ENCODE results near the gene NPAS2.

NPAS2 gene

DNA sequence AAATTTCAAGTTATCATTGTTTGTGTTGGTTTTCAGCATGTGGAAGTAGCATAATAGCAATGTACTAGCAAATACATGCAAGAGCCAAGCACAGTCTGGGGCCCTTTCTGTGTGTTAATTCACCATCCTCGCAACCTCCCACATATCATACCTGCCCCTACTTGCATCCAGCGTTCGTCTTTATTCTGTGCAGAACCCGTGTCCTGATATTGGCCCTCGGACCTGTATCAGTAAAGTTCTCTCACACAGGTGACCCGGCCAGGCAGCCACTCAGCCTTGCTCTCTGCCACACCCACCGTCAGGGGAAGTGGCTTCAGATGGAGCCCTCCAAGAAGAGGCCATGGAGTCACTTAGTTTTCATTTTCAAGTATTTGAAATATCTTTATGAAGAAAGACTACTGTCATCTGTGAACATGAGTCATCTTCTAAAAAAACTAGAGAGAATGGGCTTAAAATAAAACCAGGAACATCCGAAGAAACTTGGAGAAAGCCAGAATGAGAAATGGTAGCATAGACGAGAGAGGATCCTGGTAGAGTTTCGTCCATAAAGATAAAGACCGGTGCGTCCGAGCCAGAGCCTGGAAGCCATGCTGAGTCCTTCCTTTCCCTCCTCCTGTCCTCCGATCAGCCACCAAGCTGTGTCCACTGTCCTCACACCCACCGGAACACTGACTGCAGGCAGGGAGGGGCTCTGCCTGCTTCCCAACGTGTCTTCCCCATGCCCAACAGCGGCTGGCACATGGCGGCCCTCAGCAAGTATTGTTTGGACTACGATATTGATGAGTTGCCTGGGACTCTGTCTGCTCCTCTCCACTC is 124.9 kb downstream of the NPAS2 start:
- Histone ChIP-seq H3K27ac (no peak overlapping the region), H3K36me3 (peaks cover 0 to 25% (median 7%) of the 10 kb centered on the region in 3 donors), H3K27me3 (no peaks in the 10 kb centered on the region), H3K4me1 (no peaks in the 10 kb centered on the region), H3K9me3 (no peaks in the 10 kb centered on the region), H3K4me3 (no peak overlapping the region)
- no peak for DNase-seq
- TF ChIP-seq, protein P1, sequence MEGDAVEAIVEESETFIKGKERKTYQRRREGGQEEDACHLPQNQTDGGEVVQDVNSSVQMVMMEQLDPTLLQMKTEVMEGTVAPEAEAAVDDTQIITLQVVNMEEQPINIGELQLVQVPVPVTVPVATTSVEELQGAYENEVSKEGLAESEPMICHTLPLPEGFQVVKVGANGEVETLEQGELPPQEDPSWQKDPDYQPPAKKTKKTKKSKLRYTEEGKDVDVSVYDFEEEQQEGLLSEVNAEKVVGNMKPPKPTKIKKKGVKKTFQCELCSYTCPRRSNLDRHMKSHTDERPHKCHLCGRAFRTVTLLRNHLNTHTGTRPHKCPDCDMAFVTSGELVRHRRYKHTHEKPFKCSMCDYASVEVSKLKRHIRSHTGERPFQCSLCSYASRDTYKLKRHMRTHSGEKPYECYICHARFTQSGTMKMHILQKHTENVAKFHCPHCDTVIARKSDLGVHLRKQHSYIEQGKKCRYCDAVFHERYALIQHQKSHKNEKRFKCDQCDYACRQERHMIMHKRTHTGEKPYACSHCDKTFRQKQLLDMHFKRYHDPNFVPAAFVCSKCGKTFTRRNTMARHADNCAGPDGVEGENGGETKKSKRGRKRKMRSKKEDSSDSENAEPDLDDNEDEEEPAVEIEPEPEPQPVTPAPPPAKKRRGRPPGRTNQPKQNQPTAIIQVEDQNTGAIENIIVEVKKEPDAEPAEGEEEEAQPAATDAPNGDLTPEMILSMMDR (IDR thresholded peaks at IDR 0.05): no peak
- intact Hi-C loops (cut with DNase I; ENCODE audit: low total_unique reads): no loop called here

DNA sequence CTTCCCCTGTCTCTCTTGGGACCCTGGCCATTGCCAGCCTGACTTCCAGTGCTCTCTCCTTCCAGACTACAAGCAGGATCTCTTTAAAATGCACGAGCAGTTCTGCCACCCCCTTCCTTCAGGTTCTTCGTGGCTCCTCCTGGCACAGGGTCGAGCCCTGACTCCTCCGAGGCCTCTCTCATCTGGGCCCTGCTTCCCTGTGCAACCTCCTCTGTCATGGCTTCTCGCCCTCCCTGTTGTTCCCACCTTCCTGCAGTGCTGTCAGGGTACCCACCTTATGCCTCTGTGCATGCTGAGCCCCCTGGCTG is 125.4 kb downstream of the NPAS2 start:
- DNase-seq: no peak
- H3K4me3 ChIP-seq: no peak overlapping the region
- TF ChIP-seq, protein P1 (IDR thresholded peaks at IDR 0.05): no peak
- no peaks in the 10 kb centered on the region for H3K4me1 ChIP-seq
- no peak overlapping the region for H3K27ac ChIP-seq
- peaks cover 0 to 26% (median 7%) of the 10 kb centered on the region in 3 donors for H3K36me3 ChIP-seq
- intact Hi-C loops (cut with DNase I; ENCODE audit: low total_unique reads): no loop called here
- H3K9me3 ChIP-seq: no peaks in the 10 kb centered on the region
- no peaks in the 10 kb centered on the region for H3K27me3 ChIP-seq

DNA sequence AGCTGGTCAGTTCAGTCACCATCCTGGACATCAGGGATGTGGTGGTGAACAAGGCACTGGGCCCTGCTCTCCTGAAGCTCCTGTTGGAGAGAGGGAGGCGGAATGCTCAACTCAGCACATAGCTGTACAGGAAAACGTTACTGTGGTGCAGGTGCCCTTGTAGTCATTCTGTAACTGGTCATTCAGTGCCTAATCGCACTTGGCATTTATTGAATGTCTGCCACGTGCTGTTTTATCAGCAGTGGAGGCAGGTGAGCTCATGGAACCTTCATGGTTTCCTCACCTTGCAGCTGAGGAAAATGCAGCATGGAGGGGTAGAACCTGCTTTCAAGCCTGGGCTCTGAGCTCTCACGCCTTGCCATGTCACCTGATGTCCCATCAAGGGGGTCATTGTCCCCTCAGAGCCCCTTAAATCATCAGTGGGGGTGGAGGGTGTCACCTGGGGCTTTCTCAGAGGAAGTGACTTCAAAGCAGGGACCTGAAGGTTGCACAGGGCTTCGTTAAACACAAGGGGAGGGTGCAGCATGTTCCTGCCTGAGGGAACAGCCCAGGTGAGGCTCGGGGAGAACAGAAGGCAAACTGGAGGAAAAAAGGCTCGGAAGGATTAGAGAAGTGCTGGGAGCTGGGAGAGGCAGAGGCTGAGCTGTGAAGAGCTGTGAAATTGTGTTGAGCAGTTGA is 126.1 kb downstream of the NPAS2 start:
- no peaks in the 10 kb centered on the region for H3K27me3 ChIP-seq
- H3K4me3 ChIP-seq: no peak overlapping the region
- H3K36me3 ChIP-seq: peaks cover 0 to 26% (median 7%) of the 10 kb centered on the region in 3 donors
- H3K9me3 ChIP-seq: no peaks in the 10 kb centered on the region
- intact Hi-C loops (cut with DNase I; ENCODE audit: low total_unique reads): no loop called here
- TF ChIP-seq, protein P1 (IDR thresholded peaks at IDR 0.05): no peak
- H3K4me1 ChIP-seq: no peaks in the 10 kb centered on the region
- no peak for DNase-seq
- no peak overlapping the region for H3K27ac ChIP-seq

DNA sequence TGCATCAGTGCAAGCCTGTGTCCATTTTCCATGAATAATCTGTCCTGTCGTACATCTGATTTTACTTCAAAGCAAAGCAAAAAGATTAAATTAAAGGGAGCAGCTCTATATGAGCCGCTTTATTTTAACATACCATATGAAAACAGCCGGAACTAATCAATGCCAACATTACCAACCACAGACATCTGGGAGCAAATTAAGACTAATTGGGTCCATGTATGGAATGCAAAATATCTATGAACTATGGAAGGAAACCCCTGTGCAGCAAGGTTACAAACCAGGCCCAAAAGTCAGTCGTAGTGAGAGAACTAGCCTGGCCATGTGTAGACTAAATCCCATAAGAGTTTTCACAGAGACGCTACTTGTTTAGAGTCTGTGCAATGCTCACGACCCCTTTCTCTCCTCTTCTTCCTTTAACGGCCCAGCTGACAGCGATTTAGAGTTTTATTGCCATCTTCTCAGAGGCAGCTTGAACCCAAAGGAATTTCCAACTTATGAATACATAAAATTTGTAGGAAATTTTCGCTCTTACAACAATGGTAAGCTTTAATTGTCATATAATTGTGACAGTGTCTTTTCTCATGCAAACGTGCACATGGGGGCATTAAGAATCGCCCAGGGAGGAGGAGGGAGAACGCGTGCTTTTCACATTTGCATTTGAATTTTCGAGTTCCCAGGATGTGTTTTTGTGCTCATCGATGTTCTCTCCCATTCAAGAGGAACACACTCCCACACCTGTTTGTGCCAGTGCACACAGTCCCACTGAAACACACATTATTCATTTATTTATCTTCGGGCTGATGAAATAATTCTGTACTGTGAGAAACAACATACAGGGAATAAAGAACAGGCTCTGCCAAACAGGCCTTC is 129.2 kb downstream of the NPAS2 start:
- no peak overlapping the region for H3K4me3 ChIP-seq
- H3K4me1 ChIP-seq: no peaks in the 10 kb centered on the region
- H3K9me3 ChIP-seq: no peaks in the 10 kb centered on the region
- DNase-seq: no peak
- peaks cover 0 to 21% (median 7%) of the 10 kb centered on the region in 3 donors for H3K36me3 ChIP-seq
- no peak overlapping the region for H3K27ac ChIP-seq
- no peaks in the 10 kb centered on the region for H3K27me3 ChIP-seq
- intact Hi-C loops (cut with DNase I; ENCODE audit: low total_unique reads): no loop called here
- TF ChIP-seq, protein P1 (IDR thresholded peaks at IDR 0.05): no peak

DNA sequence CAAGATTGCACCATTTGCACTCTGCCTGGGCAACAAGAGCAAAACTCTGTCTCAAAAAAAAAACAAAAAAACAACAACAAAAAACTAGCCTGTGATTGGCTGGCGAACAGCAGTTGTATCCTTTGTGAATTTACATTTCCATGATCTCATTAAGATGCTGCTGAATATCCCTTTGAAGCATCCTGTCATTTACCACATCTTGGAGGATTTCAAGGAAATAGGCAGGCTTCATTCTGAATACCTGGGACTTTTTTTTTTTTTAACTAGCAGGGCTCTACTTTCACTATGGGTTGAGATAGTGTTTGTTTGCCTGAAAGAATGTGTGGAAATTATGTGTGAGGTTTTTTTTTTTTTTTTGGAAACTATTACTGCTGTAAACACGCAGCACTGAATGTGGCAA is 132.6 kb downstream of the NPAS2 start:
- peaks cover 0 to 3% (median 2%) of the 10 kb centered on the region in 4 donors for H3K4me1 ChIP-seq
- intact Hi-C loops (cut with DNase I; ENCODE audit: low total_unique reads): no loop called here
- H3K4me3 ChIP-seq: no peak overlapping the region
- no peak overlapping the region for H3K27ac ChIP-seq
- TF ChIP-seq, protein P1 (IDR thresholded peaks at IDR 0.05): no peak
- no peaks in the 10 kb centered on the region for H3K9me3 ChIP-seq
- DNase-seq: no peak
- peaks cover 0 to 11% (median 7%) of the 10 kb centered on the region in 3 donors for H3K36me3 ChIP-seq
- no peaks in the 10 kb centered on the region for H3K27me3 ChIP-seq

Data from tibial artery (tissue), 4 donors.